Measurements from ENCODE around the gene ZC3H14. TPM values are rescaled to one million over a fixed set of nuclear protein-coding genes. Genes with fewer than 3 reads are reported as not detected.

ZC3H14 gene
- total RNA-seq, 1 experiment from 2014 or later = 66.2 TPM

GRCh38 chr14:88551094-88551870, 11.6 kb upstream of the ZC3H14 start:
- no peaks in the 10 kb centered on the region for H3K27me3 ChIP-seq (ENCODE audit: insufficient read depth, low read length)
- ATAC-seq (peak; percentile 68), DNase-seq (ENCODE audit: low read depth, low spot score) (peak; percentile 58)
- peaks cover 2 to 7% of the 10 kb centered on the region in 2 experiments; a peak in 2 of 4 replicates for H3K36me3 ChIP-seq (ENCODE audit: control insufficient read depth in 1 of 2, insufficient read depth in 2 of 2, low read length in 2 of 2)
- H3K9me3 ChIP-seq (ENCODE audit: control insufficient read depth in 1 of 2, insufficient read depth in 1 of 2, low read depth in 1 of 2, low read length in 2 of 2) = no peaks in the 10 kb centered on the region
- no TSS peak for BruUV-seq (replicated peaks)
- RAD21 ChIA-PET (ENCODE audit: low non-redundant PET in 1 of 2, low total read pairs in 2 of 2, uncharacterized antibody in 2 of 2, unreplicated experiment in 2 of 2) = no interaction called here
- peaks cover 7% of the 10 kb centered on the region; the same call in 1 of the 2 replicates for H3K79me2 ChIP-seq (ENCODE audit: insufficient read depth, low read length)
- no peaks in the 10 kb centered on the region for H4K20me1 ChIP-seq (ENCODE audit: insufficient read depth)
- TF ChIP-seq CTCF (IDR thresholded peaks at IDR 0.05 in 2 of 3, conservative IDR thresholded peaks at IDR 0.05 in 1 of 3; ENCODE audit: borderline replicate concordance in 1 of 3, insufficient read depth in 1 of 3, low read depth in 2 of 3, low read length in 2 of 3) (no peak), ZFX (IDR thresholded peaks at IDR 0.05) (peak; percentile 41; the same call in 1 of the 2 replicates), POLR2AphosphoS5 (IDR thresholded peaks at IDR 0.05; ENCODE audit: low read depth, low read length) (peak; percentile 49), POLR2A (IDR thresholded peaks at IDR 0.05; ENCODE audit: borderline replicate concordance, extremely low read depth, insufficient read depth, insufficient read length) (no peak), MAX (IDR thresholded peaks at IDR 0.05) (peak; percentile 88), SIN3A (IDR thresholded peaks at IDR 0.05; ENCODE audit: low read depth) (peak; percentile 74; the same call in 1 of the 2 replicates), JUND (IDR thresholded peaks at IDR 0.05) (peak; percentile 14; the same call in 1 of the 2 replicates), CBX3 (IDR thresholded peaks at IDR 0.05; ENCODE audit: low read depth) (peak; percentile 91), EZH2 (IDR thresholded peaks at IDR 0.05) (no peak), CEBPB (IDR thresholded peaks at IDR 0.05; ENCODE audit: low read depth) (no peak), REST (IDR thresholded peaks at IDR 0.05; ENCODE audit: low read depth) (no peak), ZNF274 (IDR thresholded peaks at IDR 0.05; ENCODE audit: low read depth, low read length) (no peak), SP1 (IDR thresholded peaks at IDR 0.05; ENCODE audit: low read depth) (peak; percentile 78), ELF1 (IDR thresholded peaks at IDR 0.05; ENCODE audit: borderline replicate concordance, low read depth) (no peak), FOSL1 (IDR thresholded peaks at IDR 0.05; ENCODE audit: low read depth) (no peak), RAD21 (IDR thresholded peaks at IDR 0.05; ENCODE audit: low read depth) (0 out of 2 replicates have a peak, but pooled peaks have one; percentile 4), SRF (IDR thresholded peaks at IDR 0.05; ENCODE audit: low read depth) (peak; percentile 34; the same call in 1 of the 2 replicates), YY1 (IDR thresholded peaks at IDR 0.05; ENCODE audit: extremely low read depth, insufficient replicate concordance, low read depth, low read length) (peak; percentile 57)
- H3K9me2 ChIP-seq (ENCODE audit: insufficient read depth) = no peaks in the 10 kb centered on the region
- H3K9ac ChIP-seq (ENCODE audit: low read length) = peak overlapping the region; percentile 62
- H3K4me1 ChIP-seq (ENCODE audit: control insufficient read depth in 1 of 2, insufficient read depth in 2 of 2, low read length in 2 of 2) = peaks cover 5 to 25% of the 10 kb centered on the region in 2 experiments
- peak overlapping the region; percentile 6; the same call in 1 of the 2 replicates for H3K27ac ChIP-seq (ENCODE audit: low read depth, low read length)
- POLR2A ChIA-PET = no interaction called here
- no peak overlapping the region for H2AFZ ChIP-seq (ENCODE audit: low read depth, low read length, poor library complexity, severe bottlenecking)
- CTCF ChIA-PET = no interaction called here
- peak overlapping the region; percentile 66 for H3K4me2 ChIP-seq (ENCODE audit: low read length)
- intact Hi-C loops (cut with micrococcal nuclease) = no loop called here
- H3K4me3 ChIP-seq (replicated peaks in 1 of 2; ENCODE audit: low read depth in 1 of 2, low read length in 2 of 2) = peak overlapping the region; percentile 57 to 62
